NCI-H510A (cell line): Measurements from ENCODE around the gene CCDC160.
"Not testable (repeated sequence)": the region's sequence is repeated elsewhere in the genome, so short reads cannot be mapped to it uniquely, and the experiment has no call there.

Experiments
- DNase-seq: peaks from one replicate; lab custom pipeline; 2025; lab: John Stamatoyannopoulos, UW

Gene CCDC160

GRCh38 chrX:134236626-134237614, at the start of gene CCDC160:
Gene CCDC160 (plus strand): TSS chrX:134237182. CDS start chrX:134244801, 7,619 bp downstream.
- no peak for DNase-seq

GRCh38 chrX:134191281-134191680, 45.7 kb upstream of the CCDC160 start:
- DNase-seq, result no peak

- DNase-seq, result no peak
Measured at GRCh38 chrX:134194915-134195314, 42.1 kb upstream of the CCDC160 start.

GRCh38 chrX:134202561-134202960, 34.4 kb upstream of the CCDC160 start:
- DNase-seq, result no peak

- no peak for DNase-seq
Measured at GRCh38 chrX:134206221-134206620, 30.8 kb upstream of the CCDC160 start.

GRCh38 chrX:134210465-134210864, 26.5 kb upstream of the CCDC160 start:
- no peak for DNase-seq

GRCh38 chrX:134235236-134235635, 1.7 kb upstream of the CCDC160 start:
- no peak for DNase-seq

GRCh38 chrX:134238144-134238543, 1.2 kb downstream of the CCDC160 start:
- not testable (repeated sequence) for DNase-seq

GRCh38 chrX:134239016-134239415, 2.0 kb downstream of the CCDC160 start:
- DNase-seq, result no peak

GRCh38 chrX:134240209-134240608, 3.2 kb downstream of the CCDC160 start:
- no peak for DNase-seq

- DNase-seq, result no peak
Measured at GRCh38 chrX:134241960-134242619, 5.1 kb downstream of the CCDC160 start.

GRCh38 chrX:134244043-134244442, 7.1 kb downstream of the CCDC160 start:
- no peak for DNase-seq

GRCh38 chrX:134246282-134246681, 9.3 kb downstream of the CCDC160 start:
- no peak for DNase-seq

- DNase-seq, result no peak
Measured at GRCh38 chrX:134247492-134247891, 10.5 kb downstream of the CCDC160 start.

GRCh38 chrX:134249241-134249640, 12.3 kb downstream of the CCDC160 start:
- no peak for DNase-seq

GRCh38 chrX:134251241-134251640, 14.3 kb downstream of the CCDC160 start:
- no peak for DNase-seq

GRCh38 chrX:134254511-134254910, 17.5 kb downstream of the CCDC160 start:
- no peak for DNase-seq

GRCh38 chrX:134255555-134255954, 18.6 kb downstream of the CCDC160 start:
- no peak for DNase-seq

GRCh38 chrX:134256684-134257083, 19.7 kb downstream of the CCDC160 start:
- DNase-seq, result no peak

GRCh38 chrX:134258202-134258601, 21.2 kb downstream of the CCDC160 start:
- DNase-seq, result no peak

- DNase-seq, result not testable (repeated sequence)
Measured at GRCh38 chrX:134285934-134286333, 49.0 kb downstream of the CCDC160 start.

GRCh38 chrX:134287346-134287745, 50.4 kb downstream of the CCDC160 start:
- no peak for DNase-seq

- DNase-seq, result no peak
Measured at GRCh38 chrX:134294548-134294947, 57.6 kb downstream of the CCDC160 start.
